GM19452 (cell line): ENCODE results near the gene YOD1.

ENCODE experiments used
- ATAC-seq: cut with Tn5 transposase; IDR thresholded peaks from one replicate; pipeline ENCODE4 v1.9.1; 2021; ENCODE audit not compliant: unreplicated experiment

YOD1 gene

DNA sequence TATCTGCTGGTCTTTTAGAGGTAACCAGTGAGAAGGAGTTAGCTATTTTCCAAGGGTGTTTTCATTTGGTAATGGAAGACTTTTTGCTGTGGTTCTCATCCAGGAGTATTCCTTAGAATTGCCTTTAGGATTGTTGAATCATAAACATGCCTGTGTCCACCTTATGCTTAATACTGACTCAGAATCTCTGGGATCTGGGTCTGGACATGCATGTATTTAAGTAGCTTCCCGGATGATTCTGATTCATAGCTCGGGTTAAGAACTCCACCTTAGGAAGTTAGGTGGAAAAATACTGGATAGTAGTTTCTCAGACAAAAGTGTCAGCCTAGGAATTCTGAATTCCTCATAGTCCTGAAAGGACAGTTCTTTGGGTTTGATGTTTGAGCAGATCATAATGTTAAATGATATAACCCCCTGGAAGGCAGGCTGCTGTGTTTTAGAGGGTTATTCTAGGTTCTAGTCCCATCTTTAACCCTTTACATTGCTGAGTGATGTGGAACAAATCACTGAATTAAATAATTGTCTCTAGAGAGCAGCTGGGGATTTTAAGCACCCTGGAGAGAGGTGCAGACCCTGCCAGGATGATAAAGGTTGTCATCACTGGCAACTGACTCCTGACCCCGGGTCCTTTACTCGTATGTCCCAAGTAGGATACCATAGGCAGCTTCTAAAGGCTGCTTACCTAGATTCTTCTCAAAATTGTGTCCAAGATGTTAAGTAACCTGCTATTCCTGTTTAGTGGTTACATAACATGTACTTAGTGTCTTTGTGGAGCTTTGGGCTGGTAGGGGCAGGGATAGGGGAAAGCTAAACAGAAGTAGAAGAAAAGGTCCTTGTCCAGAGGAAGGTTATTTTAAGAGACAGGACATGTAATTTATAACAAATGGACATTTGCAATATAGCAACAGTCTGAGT is 23.2 kb upstream of the YOD1 start:
- no peak for ATAC-seq

DNA sequence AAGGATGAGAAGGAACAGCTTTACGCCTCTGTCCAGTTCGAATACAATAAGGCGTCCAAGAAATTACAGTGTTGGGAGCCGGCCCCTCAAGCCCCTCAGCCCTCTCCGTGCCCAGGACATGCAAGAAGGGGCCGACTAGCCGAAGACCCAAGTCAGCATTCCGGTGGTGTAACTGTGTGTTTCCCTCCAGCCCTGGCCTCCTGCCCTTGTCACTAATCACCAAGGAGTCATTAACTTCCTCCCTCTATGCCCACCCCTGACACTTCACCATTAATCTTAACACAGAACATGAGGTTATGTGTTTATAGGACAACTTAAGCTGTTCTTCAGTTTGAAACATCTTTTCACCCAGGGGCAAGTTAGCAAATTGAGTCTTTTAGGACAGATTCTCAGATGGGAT is 21.2 kb upstream of the YOD1 start:
- ATAC-seq, result no peak

DNA sequence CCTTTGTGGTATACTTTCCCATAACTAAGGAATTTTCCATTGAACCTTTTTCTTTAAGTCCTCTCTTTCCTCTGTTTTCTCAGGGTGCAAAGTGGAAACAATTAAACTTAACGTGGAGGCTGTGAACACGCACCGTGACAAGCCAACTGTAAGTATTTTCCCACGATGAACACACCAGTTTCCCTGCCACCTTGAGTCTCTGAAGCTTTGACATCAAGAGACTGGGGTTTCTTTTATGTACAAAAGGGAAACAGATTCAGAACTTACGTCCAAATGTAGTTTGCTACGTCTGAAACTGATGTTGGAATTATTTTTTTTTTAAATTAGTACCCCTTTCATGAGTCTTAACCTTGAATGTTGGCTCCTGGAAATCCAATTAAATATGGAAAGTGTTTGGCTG is 20.4 kb upstream of the YOD1 start:
- ATAC-seq, result no peak

DNA sequence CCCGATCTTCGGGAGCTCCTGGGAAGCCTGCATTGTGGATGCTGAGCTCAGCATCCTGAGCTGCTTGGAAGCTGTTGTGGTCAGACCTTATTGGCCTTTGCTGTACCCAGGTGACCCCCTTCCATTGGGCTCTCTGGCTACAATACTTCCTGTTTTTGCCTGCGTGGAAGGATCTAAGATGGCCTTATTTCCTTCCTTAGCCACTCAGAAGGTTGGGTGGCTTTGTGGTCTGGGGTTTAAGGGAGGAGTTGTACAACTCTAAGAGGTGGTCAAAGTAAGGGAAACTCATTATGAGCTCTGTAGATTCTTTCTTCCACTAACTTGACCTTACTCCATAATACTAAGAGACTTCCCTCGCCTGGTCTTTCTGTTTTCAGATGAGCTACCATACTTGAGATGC is 19.8 kb upstream of the YOD1 start:
- no peak for ATAC-seq

DNA sequence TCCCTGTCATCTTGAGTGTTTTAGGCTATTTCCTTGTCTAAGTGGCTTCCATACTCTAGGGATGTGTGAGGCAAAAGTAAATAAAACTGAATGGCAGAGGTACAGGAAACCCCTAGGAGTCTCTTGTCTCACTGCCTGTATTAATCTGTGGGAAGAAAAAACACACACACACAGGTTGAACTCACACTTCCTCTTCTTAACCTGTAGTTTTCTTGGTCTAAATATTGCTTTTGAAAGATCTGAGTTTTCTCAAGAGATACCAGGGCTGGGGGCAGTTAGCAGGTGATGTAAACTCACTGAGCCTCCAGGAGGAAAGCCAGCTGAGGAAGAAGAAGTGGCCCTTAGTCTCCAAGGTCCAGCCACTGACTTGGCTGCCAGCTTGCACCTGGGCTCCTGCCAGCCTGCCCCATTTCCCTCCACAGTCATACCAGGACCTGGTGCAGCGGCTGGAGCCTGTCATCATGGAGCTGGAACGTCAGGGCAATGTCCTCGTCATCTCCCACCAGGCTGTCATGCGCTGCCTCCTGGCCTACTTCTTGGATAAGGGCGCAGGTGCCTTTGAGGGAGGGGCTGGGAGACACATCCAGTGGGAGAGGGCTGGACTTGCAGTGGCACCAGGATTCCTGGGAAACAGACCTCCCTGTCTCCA is 19.0 kb upstream of the YOD1 start:
- ATAC-seq, result no peak

DNA sequence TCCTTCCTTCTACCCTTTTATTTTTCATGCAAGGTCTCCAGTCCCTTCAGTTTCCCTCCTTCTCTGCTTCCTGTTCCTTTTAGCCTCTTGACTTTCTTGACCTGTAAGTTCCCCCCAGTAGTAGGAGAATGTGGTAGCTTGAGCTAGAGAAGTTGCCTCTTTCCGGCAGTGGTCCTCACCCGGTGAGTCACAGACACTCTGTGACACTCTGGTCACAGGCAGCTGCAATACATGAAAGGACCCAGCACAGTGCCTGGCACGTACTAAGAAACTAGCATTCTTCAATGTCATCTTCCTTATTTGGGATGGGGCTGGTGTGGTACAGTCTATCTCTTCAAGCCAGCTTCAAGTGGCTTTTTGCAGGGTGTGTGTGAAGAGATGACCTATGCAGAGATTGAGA is 18.1 kb upstream of the YOD1 start:
- no peak for ATAC-seq

DNA sequence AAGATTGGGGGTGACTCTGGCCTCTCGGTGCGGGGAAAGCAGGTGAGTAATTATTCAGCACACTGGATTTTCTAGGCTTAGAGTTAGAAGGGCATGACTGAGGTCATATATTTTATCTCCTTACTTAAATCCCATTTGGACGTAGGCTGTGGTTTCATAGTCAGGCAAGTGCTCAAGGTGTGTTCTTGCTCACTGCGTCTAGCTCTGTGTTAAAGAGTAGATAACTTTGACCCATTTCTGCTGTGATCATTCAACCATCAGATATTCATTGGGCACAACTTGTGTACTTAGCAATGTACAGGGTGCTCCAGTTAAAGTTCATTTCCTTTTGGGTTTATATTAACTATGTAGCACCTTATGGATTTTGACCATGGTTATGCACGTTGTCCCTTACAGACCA is 16.7 kb upstream of the YOD1 start:
- ATAC-seq, result no peak

DNA sequence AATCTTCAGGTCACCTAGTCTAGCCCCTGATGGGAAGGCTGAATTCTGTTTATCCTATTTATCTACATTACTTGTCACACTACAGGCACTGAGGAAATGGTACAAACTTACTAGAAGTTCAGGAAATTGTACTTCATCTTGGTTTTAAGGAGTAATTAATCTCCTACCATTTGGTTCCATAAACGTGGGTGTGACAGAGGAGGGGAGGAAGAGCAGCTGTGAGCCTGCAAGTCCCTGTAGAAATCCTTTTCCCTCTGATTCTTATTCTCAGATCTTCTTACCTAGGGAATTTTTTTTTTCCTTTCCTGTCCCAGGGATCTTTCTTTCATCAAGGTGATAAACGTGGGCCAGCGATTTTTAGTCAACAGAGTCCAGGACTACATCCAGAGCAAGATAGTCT is 16.2 kb upstream of the YOD1 start:
- ATAC-seq, result no peak

DNA sequence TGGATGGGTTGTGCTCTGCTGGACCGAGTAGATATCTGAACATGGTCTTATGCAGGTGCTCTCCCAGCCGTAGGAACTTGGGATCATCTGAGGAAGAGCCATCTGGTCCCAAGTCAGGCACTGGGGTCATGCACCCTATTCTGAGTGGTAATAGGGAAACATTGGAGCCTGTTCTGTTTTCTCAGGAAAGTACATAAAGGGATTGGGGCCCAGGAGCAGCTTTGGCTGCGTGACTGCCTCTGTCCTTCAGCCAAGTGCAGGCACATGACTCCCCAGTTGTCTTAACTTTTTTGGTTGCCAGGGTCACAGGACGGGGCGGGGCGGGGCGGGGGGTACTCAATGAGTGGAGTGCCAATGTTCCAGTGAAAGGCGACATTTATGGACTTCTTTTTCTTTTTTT is 13.6 kb upstream of the YOD1 start:
- no peak for ATAC-seq

DNA sequence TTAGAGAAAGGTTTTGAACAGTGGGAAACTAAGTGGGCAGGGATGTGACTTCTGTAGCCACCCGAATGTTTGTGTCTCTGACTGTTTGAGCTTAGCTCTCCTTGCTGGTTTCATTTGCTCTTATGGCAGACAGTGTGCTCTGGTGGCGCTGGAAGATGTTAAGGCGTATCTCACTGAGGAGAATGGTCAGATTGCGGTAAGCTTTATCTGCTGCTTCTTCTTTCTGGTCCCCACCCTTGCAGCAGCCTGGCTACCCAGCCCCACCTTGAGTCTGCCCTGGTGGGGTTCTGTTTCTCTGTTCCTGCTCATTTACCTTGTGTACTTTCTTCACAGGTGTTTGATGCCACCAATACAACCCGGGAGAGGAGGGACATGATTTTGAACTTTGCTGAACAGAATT is 12.0 kb upstream of the YOD1 start:
- ATAC-seq, result no peak

DNA sequence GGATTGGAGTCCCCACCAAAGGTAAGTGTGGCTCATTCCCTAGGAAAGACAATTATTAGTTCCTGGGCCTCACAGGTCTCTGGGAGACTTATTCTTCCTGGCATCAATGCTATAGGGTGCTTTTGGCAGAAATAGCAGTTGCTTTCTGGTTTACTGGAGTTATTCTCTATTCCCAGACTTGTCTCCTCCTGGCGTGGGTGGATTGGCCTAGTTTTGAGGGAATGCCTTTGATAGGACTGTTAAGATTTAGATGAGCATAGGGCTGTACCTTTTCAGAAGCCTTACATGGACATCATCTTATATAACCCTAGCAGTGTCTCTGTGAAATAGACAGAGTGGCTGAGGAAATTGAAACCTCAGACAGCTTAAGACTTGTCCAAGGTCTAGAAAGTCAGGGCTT is 11.1 kb upstream of the YOD1 start:
- ATAC-seq, result no peak

DNA sequence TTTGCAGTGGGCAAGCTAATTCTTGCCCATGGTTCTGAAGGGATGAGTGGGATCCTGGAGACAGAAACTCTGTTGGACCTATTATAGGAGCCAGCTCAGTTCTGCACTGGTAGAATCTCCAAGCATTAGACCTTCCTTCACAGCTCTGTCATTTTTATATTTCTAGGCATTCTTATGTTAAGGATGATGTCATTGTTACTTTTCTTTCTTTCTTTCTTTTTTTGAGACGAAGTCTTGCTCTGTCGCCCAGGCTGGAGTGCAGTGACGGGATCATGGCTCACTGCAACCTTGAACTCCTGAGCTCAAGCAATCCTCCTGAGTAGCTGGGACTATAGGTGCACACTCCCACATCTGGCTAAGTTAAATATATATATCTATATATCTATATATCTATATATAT is 9.6 kb upstream of the YOD1 start:
- no peak for ATAC-seq

DNA sequence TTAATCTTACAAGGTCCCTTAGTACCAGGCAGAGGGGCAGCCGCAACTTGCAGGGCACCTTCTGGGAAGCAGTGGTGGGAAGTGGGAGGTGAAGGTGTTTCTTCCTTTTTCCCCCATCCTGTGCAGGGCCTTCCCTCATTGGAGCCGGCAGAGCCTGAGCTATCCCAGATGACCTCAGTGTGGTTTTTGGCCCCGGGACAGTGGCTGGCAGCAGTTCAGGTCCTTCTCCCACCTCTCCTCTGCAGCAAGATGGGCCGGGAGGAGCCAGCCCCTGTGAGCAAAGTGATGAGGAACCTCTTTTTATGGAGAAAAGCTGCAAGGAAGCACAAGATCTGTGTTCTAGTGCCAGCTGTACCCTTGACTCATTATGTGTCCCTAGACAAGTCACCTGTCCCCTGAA is 8.9 kb upstream of the YOD1 start:
- no peak for ATAC-seq

DNA sequence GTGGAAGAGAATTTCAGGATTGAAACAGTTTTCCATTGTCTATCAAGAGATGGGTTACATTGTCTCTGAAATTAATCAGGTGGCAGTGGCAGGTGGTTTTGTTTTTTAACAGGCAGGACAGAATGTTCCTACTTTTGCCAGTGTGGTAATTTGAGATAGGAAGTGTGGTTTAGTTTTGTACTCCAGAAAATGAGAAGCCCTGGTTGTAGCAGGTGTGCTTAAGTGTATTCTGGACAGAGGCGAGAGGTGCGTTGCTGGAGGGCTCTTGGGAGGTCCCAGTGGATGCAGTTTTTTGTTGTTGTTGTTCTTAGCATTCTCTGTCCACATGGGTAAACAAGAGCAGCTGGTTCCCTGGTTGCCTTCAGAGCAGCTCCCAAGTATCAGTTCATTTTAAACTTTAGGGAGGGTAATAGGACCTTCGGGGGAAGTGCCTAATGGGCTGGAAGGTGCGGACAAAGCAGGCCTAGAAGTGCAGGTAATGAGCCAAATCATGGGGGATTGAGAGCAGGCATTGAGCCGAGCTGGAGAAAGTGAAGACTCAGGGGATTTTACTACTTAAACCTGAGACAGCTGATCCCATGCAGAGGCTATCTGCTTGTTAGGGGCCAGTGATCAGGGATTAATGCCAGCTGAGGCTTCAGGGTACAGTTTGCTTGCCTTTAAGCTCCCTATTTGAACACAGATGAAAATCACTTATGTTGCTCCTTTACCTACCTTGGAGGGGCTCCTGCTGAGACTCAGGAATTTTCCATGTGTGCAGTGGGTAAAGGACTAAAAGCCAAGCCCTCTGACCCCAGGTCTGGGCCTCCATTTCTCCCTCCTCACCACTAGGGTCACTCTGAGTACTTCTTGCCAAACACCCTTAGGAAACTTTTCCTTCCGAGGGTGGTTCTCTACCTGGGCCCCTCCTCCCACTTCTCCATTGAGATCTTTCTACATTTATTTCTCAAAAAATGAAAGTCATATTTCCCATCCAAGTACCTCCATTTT is 8.2 kb upstream of the YOD1 start:
- no peak for ATAC-seq

DNA sequence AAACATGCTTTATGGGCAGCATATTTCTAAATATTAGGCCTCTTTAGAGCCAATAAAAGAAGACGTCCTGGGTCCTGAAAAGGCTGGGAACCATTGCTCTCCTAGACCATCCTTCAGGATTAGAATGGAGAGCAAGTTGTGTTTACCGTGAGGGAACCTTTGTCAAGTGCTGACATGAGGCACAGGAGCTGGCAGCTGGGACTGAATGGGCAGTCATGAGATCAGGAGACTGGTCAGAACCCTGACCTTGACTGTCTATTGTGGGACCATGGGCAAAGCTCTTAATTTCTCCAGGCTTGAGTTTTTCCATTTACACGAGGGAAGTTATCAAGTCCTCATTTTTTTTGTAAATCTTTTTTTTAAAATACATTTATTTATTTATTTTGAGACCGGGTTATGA is 7.2 kb upstream of the YOD1 start:
- ATAC-seq, result no peak

DNA sequence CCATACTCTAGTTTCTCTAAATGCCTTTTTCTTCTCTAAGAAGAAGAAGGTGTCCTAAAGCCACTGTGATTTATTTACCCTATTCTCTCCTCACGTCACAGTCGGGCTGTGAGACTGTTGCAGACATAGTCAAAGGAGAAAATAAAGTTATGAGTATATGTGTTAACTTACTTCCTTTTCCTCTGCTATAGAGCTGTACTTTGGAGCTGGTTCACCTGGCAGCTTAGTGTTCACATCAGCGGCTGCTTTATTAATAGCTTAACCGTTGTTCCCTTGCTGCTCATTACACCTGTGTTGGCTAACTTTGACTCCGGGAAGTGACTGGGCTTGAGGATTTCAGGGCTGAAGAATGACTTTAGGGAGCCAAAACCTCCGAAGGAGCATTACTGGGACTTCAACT is 5.7 kb upstream of the YOD1 start:
- no peak for ATAC-seq

DNA sequence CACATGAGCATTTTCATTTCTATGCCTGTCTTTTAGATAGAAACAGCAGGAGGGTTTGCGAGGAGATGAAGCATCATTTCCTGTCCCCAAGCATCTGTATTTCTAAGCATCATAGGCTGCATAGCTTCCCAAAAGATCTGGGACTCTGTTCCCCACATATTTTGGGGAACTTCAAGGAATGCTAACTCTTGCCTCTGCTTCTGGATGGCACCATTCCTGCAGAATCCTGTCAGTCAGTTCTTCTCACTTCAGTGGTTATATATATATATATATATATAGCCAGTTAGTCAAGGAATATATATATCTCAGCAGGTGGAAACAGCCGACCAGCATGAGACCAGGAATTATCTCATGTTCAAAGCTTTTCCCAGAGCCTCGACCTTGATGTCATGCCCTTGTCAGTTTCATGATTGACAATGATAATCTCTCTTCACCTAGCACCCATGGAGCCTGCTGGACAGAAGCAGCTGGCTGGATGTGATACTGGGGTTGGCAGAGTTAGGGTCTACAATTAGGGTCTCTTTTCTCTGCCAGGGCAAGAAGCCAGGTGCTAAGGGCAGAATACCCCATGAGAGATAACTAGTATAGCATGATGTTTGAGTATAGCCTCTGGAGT is 4.5 kb upstream of the YOD1 start:
- no peak for ATAC-seq

DNA sequence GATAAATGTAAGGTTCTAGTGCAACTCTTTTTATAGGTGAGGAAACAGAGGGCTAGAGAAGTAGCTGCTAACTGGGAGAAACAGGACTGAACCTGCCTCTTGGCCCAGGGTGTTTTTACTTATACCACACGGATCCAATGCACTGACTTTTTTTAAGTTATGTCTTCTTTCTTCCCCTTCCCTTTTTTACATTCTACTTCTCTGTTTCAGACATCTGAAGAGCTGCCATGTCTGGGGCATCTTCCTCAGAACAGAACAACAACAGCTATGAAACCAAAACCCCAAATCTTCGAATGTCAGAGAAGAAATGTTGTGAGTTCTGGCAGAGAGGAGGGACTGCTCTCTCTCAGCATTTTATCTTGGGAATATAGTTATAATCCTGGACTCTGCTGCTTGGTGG is 3.5 kb upstream of the YOD1 start:
- ATAC-seq, result no peak

DNA sequence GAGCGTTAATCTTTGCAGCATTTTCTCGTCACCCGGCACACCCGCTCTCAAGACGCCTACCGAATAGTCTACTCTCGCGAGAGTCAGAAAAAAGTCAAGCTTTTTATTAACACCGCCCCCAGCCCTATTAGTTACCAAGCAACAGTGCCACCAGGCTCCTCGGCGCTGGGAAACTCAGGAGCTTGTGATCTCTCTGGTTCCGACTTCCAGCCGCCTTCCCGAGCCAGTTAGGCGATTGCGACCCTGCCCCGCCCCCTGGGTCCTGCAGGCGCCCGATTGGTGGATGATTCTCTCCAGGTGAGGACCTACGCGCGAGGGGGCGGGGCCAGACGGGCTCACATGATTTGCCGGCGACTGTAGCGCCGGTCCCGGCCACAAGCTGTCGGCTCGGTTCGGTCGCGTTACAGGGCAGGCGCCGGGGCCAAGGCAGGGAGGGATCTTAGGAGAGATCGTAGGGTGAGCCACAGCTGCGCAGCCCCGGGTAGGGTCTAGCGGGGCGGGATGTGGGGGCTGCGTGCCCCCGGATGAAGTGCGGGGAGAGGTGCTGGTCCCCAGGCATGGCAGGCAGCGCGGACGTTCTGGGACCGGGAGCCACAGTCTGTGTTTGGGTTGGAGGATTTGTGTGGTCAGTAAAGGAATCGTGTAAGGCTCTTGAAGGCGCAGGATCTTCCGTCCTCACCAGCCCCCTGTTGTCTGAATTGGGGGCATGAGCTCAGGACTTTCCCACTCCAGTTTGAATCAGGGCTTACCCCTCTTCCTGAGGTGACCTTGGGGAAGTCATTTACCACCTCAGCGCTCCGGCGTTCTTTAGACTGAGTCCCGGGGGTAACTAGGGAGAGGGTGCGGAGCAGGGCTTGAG is 2.1 kb upstream of the YOD1 start, which contains the start of gene PFKFB2:
Gene PFKFB2 (plus strand): TSS at position 365 of the 859 bp plus-strand sequence. CDS start 1,443 bp downstream, outside the sequence.
- ATAC-seq, result peak; percentile 62
